K562 (cell line): ENCODE measurements around the gene SCP2. TPM values are rescaled to one million over a fixed set of nuclear protein-coding genes. Genes with fewer than 3 reads are reported as not detected.

ENCODE experiments used
- CBFA2T2 ChIP-seq: fragments of 450-650 bp; conservative IDR thresholded peaks from 2 replicates; pipeline ENCODE4 v1.6.1; 2017; ENCODE audit warnings: mild to moderate bottlenecking
- CEBPG ChIP-seq, 3 experiments: fragments of 200-800 bp in 1 of 3; sonication (Bioruptor generic) in 1 of 3; sonication (generic) in 1 of 3; formaldehyde crosslinking in 1 of 3; IDR thresholded peaks in 2 of 3; conservative IDR thresholded peaks in 1 of 3; 2 replicates each; pipeline versions ENCODE4 v1.6.1 to v1.8.0; 2016 to 2022; ENCODE audit warnings: missing compliant biosample characterization in 2 of 3, missing genetic modification characterization in 2 of 3, mild to moderate bottlenecking in 1 of 3, missing genetic modification reagents in 1 of 3
- E2F8 ChIP-seq: fragments of 450-650 bp; IDR thresholded peaks from 2 replicates; pipeline ENCODE4 v1.7.1; 2018; ENCODE audit warnings: mild to moderate bottlenecking, low read depth; ENCODE audit not compliant: partially characterized antibody
- ESRRA ChIP-seq: fragments of 450-650 bp; IDR thresholded peaks from 2 replicates; pipeline ENCODE4 v1.6.1; 2014; ENCODE audit warnings: low read depth, mild to moderate bottlenecking, moderate library complexity, borderline replicate concordance
- MEIS2 ChIP-seq: fragments of 450-650 bp; IDR thresholded peaks from 2 replicates; pipeline ENCODE4 v1.6.1; 2014; ENCODE audit warnings: mild to moderate bottlenecking; ENCODE audit not compliant: partially characterized antibody
- SETDB1 ChIP-seq: IDR thresholded peaks from one replicate; pipeline ENCODE4 v1.6.1; 2012; ENCODE audit warnings: low read length, control low read depth, inconsistent platforms
- TEAD2 ChIP-seq: fragments of 450-650 bp; IDR thresholded peaks from 2 replicates; pipeline ENCODE4 v1.6.1; 2016; ENCODE audit warnings: missing genetic modification characterization, control low read depth, missing compliant biosample characterization
- TEAD4 ChIP-seq, 2 experiments: sonication (generic) in 1 of 2; formaldehyde crosslinking in 1 of 2; IDR thresholded peaks; 2 replicates each; pipeline versions ENCODE4 v1.6.1 to v1.8.0; 2012 to 2022; ENCODE audit warnings: borderline replicate concordance in 1 of 2, inconsistent platforms in 1 of 2, low read length in 1 of 2, mild to moderate bottlenecking in 1 of 2, missing genetic modification reagents in 1 of 2
- TRIM24 ChIP-seq, 2 experiments: fragments of 450-650 bp; IDR thresholded peaks; 2 replicates each; pipeline ENCODE4 v1.6.1; 2016
- ZEB2 ChIP-seq: fragments of 450-650 bp; IDR thresholded peaks from 2 replicates; pipeline ENCODE4 v1.6.1; 2016
- ZMIZ1 ChIP-seq, 2 experiments: fragments of 150-350 bp in 1 of 2; IDR thresholded peaks; 2 replicates each; pipeline ENCODE4 v1.6.1; 2012 to 2016; ENCODE audit warnings: low read depth in 2 of 2, low read length in 2 of 2, mild to moderate bottlenecking in 1 of 2, moderate library complexity in 1 of 2
- ZNF12 ChIP-seq: sonication (generic); formaldehyde crosslinking; IDR thresholded peaks from 2 replicates; pipeline ENCODE4 v1.4.0; 2020; ENCODE audit warnings: mild to moderate bottlenecking, missing genetic modification reagents
- polyA plus RNA-seq, 8 experiments: library from polyadenylated mRNA; depleted of rRNA in 4 of 8; stranded (reverse) in 5 of 8; unstranded in 3 of 8; fragments of >200 nt; fragmentation: Nextera tagmentation in 2 of 8; fragmentation: Illumina TruSeq in 1 of 8; extraction: Ambion mirVana in 2 of 8; extraction: Trizol in 1 of 8; gene quantifications; 2 replicates each; pipeline versions ENCODE4 v1.2.1 to v1.2.3, GENCODE V29; 2011 to 2014; ENCODE audit warnings: inconsistent platforms in 1 of 8, missing spikeins in 1 of 8
- total RNA-seq, 7 experiments: library from RNA; depleted of rRNA in 6 of 7; stranded (reverse); fragments of >200 nt in 6 of 7; fragmentation: Illumina TruSeq in 2 of 7; extraction: Trizol in 2 of 7; gene quantifications; 2 replicates each; pipeline versions ENCODE4 v1.2.1 to v1.2.3, GENCODE V29; 2011 to 2021; ENCODE audit warnings: low replicate concordance in 1 of 7

The SCP2 gene
- total and polyA plus RNA-seq, 9 of the 15 experiments (the other 6 are each of a cell fraction or from before 2014, with no cell fraction given), result 63.8 to 258 (median 106) TPM

- TF ChIP-seq ZMIZ1 (IDR thresholded peaks at IDR 0.05; ENCODE audit: low read depth in 2 of 2, low read length in 2 of 2) (no peak), TEAD4 (IDR thresholded peaks at IDR 0.05; ENCODE audit: low read length) (peak; percentile 71), TEAD4 (CRISPR knock-in tag; IDR thresholded peaks at IDR 0.05; ENCODE audit: borderline replicate concordance) (no peak), ZNF12 (CRISPR knock-in tag) (no peak), E2F8 (no peak), ESRRA (0 out of 2 replicates have a peak, but pooled peaks have one; percentile 23), MEIS2 (peak; percentile 32), TRIM24 (IDR thresholded peaks at IDR 0.05) (peak in 1 of 2 experiments; percentile 49; a peak in 2 of 4 replicates), CBFA2T2 (peak; percentile 75), TEAD2 (tag) (no peak), ZEB2 (peak; percentile 74), CEBPG (CRISPR knock-in tag; IDR thresholded peaks at IDR 0.05) (peak; percentile 81), CEBPG (tag; conservative IDR thresholded peaks at IDR 0.05 in 1 of 2, IDR thresholded peaks at IDR 0.05 in 1 of 2) (peak in 1 of 2 experiments; percentile 79; a peak in 2 of 4 replicates), SETDB1 (no peak)
These were observed 141.4 kb downstream of the SCP2 start (continued) for GRCh38 chr1:53068314-53069099.
